HG02884 (cell line): ENCODE results near the gene FAM169A.
A peak's percentile ranks its signal among the peaks of the same experiment; 100 is the strongest.
"Not testable (repeated sequence)": the region's sequence is repeated elsewhere in the genome, so short reads cannot be mapped to it uniquely, and the experiment has no call there.

Experiments
- ATAC-seq: cut with Tn5 transposase; IDR thresholded peaks from one replicate; pipeline ENCODE4 v1.9.1; 2021; ENCODE audit warnings: mild to moderate bottlenecking, moderate library complexity; ENCODE audit not compliant: unreplicated experiment

Gene FAM169A, protein sequence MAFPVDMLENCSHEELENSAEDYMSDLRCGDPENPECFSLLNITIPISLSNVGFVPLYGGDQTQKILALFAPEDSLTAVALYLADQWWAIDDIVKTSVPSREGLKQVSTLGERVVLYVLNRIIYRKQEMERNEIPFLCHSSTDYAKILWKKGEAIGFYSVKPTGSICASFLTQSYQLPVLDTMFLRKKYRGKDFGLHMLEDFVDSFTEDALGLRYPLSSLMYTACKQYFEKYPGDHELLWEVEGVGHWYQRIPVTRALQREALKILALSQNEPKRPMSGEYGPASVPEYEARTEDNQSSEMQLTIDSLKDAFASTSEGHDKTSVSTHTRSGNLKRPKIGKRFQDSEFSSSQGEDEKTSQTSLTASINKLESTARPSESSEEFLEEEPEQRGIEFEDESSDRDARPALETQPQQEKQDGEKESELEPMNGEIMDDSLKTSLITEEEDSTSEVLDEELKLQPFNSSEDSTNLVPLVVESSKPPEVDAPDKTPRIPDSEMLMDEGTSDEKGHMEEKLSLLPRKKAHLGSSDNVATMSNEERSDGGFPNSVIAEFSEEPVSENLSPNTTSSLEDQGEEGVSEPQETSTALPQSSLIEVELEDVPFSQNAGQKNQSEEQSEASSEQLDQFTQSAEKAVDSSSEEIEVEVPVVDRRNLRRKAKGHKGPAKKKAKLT

GRCh38 chr5:74865804-74866595 lies at the start of gene FAM169A:
TSS of gene FAM169A (minus strand) at chr5:74866387. CDS start at chr5:74841676, 24,711 bp downstream.
- ATAC-seq = peak; percentile 54

GRCh38 chr5:74915488-74915887 lies 49.3 kb upstream of the FAM169A start:
- no peak for ATAC-seq

DNA sequence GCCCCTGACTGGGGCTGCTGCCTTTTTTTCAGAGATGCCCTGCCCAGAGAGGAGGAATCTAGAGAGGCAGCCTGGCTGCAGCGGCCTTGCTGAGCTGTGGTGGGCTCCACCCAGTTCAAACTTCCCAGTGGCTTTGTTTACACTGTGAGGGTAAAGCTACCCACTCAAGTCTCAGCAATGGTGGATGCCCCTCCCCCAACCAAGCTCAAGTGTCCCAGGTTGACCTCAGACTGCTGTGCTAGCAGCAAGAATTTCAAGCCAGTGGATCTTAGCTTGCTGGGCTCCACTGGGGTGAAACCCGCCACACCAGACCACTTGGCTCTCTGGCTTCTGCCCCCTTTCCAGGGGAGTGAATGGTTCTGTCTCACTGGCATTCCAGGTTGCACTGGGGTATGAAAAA lies 45.2 kb upstream of the FAM169A start:
- not testable (repeated sequence) for ATAC-seq

DNA sequence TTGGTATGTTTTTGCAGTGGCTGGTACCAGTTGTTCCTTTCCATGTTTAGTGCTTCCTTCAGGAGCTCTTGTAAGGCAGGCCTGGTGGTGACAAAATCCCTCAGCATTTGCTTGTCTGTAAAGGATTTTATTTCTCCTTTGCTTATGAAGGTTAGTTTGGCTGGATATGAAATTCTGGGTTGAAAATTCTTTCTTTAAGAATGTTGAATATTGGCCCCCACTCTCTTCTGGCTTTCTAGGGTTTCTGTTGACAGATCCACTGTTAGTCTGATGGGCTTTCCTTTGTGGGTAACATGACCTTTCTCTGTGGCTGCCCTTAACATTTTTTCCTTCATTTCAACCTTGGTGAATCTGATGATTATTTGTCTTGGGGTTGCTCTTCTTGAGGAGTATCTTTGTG lies 43.7 kb upstream of the FAM169A start:
- not testable (repeated sequence) for ATAC-seq

DNA sequence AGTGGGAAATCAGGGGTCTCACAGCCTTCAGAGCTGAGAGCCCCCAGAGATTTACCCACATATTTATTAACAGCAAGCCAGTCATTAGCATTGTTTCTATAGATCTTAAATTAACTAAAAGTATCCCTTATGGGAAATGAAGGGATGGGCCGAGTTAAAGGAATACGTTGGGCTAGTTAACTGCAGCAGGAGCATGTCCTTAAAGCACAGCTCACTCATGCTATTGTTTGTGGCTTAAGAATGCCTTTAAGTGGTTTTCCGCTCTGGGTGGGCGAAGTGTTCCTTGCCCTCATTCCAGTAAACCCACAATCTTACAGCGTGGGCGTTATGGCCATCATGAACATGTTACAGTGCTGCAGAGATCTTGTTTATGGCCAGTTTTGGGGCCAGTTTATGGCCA lies 42.0 kb upstream of the FAM169A start:
- ATAC-seq = not testable (repeated sequence)

DNA sequence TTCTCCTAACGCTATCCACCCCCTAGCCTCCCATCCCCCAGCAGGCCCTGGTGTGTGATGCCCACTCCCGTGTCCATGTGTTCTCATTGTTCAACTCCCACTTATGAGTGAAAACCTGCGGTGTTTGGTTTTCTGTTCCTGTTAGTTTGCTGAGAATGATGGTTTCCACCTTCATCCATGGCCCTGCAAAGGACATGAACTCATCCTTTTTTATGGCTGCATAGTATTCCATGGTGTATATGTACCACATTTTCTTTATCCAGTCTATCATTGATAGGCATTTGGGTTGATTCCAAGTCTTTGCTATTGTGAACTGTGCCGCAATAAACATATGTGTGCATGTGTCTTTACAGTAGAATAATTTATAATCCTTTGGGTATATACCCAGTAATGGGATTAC lies 38.5 kb upstream of the FAM169A start:
- not testable (repeated sequence) for ATAC-seq

DNA sequence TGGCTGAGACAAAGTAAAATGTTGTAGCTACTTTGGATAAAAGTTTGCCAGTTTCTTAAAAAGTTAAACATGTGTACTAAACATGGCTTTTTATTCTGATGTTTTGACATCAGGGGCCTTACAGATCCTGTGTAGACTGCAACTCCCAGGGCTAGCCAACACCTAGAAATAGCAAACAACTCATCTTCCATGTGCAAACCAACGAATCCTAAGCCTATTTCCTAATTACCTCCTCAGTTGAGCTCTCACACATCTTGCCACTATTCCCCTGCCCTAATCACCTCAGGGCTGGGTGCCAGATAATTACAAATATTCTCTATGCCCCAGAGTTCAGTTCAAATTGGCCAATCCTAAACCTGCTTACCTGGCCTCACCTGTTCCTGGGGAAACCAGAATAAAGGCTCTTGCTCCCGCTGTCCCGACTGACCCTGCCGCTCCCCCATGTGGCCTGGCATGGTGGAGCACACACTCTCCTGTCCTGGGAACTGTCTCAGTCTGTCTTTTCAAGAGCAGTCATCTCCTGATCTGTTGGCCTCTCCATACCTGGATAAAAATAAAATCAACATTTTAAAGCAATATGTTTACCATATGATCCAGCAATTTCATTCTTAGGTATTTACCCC lies 37.1 kb upstream of the FAM169A start:
- no peak for ATAC-seq

- no peak for ATAC-seq
Observed at GRCh38 chr5:74897049-74897448, 30.9 kb upstream of the FAM169A start.

- no peak for ATAC-seq
Observed at GRCh38 chr5:74895906-74896305, 29.7 kb upstream of the FAM169A start.

DNA sequence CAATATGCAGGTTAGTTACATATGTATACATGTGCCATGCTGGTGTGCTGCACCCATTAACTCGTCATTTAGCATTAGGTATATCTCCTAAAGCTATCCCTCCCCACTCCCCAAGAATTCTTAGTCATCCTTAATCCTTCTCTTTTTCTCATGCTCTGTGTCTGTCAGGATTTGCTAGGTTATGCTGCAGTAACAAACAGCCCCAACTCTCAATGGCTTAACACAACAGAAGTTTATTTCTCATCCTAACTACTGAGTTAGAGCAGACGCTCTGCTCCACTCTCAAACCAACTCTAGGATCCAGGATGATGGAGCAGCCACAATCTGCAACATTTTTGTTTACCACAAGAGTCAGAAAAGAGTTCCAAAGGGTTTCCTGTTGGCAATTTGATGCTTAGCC lies 28.2 kb upstream of the FAM169A start:
- no peak for ATAC-seq

DNA sequence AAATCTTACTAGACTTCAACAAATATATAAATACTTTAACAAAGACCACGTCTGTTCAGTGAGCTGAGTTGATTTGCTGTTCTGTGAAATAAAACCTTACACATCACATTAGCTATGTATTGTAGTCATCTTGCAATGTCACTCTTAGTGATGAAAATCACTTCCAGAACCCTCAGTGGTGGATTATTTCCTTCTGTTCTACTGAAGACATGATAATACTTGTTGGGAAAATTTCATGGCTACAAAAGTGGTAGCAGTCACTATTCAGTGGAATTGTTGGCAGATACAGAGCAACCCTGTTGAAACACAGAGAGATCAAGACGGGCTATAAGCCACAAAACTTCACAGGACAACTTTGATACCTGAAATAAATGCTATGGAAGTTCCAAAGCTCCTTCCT lies 26.7 kb upstream of the FAM169A start:
- ATAC-seq = no peak

DNA sequence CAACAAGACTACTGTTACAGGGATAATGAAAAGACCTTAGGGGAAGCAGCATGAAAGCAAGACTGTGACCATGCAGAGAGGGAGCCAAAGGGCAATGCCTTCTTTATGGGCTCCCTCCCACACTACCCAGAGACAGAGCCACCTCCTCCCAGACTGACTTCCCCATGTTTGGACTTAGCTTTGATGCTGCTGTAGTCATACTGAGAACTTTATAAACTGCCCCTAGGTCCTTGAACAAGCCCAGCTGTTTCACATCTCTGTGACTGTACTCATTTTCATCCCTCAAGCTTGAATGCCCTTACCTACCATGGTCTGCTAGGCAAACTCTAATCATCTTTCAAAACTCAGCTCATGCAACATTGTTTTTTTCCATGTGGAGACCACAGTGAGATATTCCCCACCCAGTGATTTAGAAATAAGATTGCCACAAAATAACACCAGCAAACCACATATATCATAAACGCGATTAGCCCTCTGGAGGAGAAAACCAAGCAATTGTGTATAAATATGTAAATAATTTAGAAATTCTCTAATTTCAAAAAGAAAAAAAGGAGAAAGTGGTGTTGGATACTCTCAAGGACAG lies 23.4 kb upstream of the FAM169A start:
- peak; percentile 93 for ATAC-seq

DNA sequence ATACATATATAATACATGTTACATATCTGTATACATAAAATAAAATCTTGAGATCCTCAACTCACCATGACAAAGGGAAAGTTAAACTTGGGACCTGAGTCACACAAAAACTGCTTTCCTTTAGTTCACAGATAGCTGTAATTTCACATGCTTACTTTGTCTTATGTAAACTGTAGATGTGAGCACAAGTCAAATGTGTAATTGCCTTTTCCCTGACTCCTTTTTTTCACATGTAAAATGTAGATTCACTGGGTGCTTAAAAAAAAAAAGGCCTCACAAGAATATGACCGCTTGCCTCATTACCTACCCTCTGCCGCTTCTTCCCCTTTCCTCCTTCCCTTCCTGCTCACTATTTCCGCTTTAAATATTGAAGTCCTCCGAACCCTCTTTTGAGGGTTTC lies 21.9 kb upstream of the FAM169A start:
- ATAC-seq = no peak

- ATAC-seq = no peak
Observed at GRCh38 chr5:74885170-74885569, 19.0 kb upstream of the FAM169A start.

GRCh38 chr5:74882379-74883134 lies 16.4 kb upstream of the FAM169A start:
- ATAC-seq = not testable (repeated sequence)

DNA sequence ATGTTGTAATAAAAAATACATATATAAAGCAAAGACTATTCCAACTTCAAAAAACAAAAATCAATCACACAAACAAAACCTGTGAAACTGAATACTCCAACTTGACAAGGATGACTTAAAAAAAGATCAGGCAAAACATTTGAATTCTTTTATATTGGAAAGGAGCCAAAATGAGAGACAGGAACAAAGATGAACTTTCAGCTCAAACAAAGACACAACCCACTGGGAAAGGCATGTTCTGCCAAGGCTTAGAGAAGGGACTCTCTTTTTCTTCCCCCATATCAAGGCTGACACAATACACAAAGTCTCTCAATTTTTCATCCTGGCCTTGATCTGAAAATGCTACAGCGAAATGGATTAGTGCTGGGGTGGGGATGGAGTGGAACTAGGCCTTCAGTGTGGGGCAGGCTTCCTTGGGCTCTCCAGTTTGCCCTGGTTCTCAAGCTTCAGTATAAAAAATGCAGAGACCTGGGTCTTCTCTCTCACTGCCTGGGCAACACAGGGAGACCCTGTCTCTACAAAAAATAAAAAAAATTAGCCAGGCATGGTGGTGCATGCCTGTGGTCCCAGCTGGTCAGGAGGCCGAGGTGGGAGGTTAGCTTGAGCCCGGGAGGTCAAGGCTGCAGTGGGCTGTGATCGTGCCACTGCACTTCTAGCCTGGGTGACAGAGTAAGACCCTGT lies 11.6 kb upstream of the FAM169A start:
- ATAC-seq = no peak

GRCh38 chr5:74875994-74876791 lies 10.0 kb upstream of the FAM169A start:
- no peak for ATAC-seq

DNA sequence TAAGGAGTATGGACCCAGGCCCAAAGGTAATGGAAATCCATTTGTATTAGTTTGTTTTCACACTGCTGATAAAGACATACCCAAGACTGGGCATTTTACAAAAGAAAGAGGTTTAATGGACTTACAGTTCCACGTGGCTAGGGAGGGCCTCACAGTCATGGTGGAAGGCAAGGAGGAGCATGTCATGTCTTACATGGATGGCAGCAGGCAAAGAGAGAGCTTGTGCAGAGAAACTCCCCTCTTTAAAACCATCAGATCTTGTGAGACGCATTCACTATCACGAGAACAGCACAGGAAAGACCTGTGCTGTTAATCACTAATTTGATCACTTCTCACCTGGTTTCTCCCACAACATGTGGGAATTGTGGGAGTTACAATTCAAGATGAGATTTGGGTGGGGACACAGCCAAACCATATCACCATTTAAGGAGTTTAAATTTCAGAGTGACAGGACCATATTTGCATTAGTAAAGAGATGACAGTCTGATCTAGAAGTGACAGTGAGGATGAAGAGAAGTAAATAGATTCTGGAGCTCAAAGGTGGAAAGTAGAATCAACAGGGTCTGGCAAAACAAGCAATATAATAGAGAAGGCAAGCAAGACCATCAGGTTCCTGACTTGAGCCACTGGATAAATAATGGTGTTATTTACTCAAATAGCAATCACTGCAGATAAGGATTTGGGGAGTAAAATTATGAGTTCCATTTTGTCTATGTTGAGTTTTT lies 7.5 kb upstream of the FAM169A start:
- ATAC-seq = no peak
